HCT116 (cell line): ENCODE measurements around the gene TMOD3. TPM values are rescaled to one million over a fixed set of nuclear protein-coding genes. Genes with fewer than 3 reads are reported as not detected.

Experiments used
- ATAC-seq: fragments of 200-7000 bp; cut with Tn5 transposase; 2 replicates; pipeline ENCODE4 v1.9.1; 2020; ENCODE audit warnings: mild to moderate bottlenecking, moderate library complexity
- BruUV-seq: library from RNA; stranded (reverse); fragments of 400-500 nt; replicated peaks from 2 replicates; lab custom pipeline; 2021; lab: Mats Ljungman, UMichigan
- CTCF ChIA-PET: fragments of 300-600 bp; sonication (Branson Sonifier 250); formaldehyde crosslinking; loops from one replicate; lab custom pipeline; 2021; ENCODE audit warnings: antibody characterized with exemption; lab: Charles Lee
- POLR2A ChIA-PET: fragments of 300-600, 350-600 bp; sonication (Branson Sonifier 250); formaldehyde crosslinking; loops from one replicate; lab custom pipeline; 2021; ENCODE audit warnings: antibody characterized with exemption; lab: Charles Lee
- RAD21 ChIA-PET, 2 experiments: fragments of 300-600 bp; sonication (Branson Sonifier 250); formaldehyde crosslinking; loops; one replicate each; lab custom pipeline; 2023; ENCODE audit warnings: low total read pairs in 2 of 2; ENCODE audit not compliant: uncharacterized antibody in 2 of 2, unreplicated experiment in 2 of 2, low non-redundant PET in 1 of 2; lab: Charles Lee
- DNase-seq: peaks from one replicate; pipeline ENCODE4 v3.0.0-alpha.2; 2010; ENCODE audit warnings: low read depth, low spot score
- H2AFZ ChIP-seq: fragments of 200-600 bp; shearing (Covaris generic), sonication (generic); 2 replicates; pipeline ENCODE4 v1.6.1; 2017; ENCODE audit warnings: low read depth, mixed run types, mixed read lengths, antibody characterized with exemption, low read length; ENCODE audit not compliant: poor library complexity, severe bottlenecking
- H3K27ac ChIP-seq: 2 replicates; pipeline ENCODE4 v1.5.1; 2012; ENCODE audit warnings: low read depth, low read length
- H3K27me3 ChIP-seq: fragments of 200-600 bp; sonication (generic); 2 replicates; pipeline ENCODE4 v1.6.1; 2016; ENCODE audit warnings: mixed run types, low read length, mixed read lengths; ENCODE audit not compliant: insufficient read depth
- H3K36me3 ChIP-seq, 2 experiments: fragments of 200-500 bp in 1 of 2; fragments of 200-600 bp in 1 of 2; sonication (Bioruptor generic) in 1 of 2; sonication (generic) in 1 of 2; 2 replicates each; pipeline versions ENCODE4 v1.5.1 to v1.6.1; 2014 to 2016; ENCODE audit warnings: low read length in 2 of 2, inconsistent platforms in 1 of 2, mixed read lengths in 1 of 2, mixed run types in 1 of 2; ENCODE audit not compliant: insufficient read depth in 2 of 2, control insufficient read depth in 1 of 2
- H3K4me1 ChIP-seq, 2 experiments: fragments of 200-600 bp in 1 of 2; sonication (generic) in 1 of 2; 2 replicates each; pipeline versions ENCODE4 v1.5.1 to v1.6.1; 2012 to 2017; ENCODE audit warnings: low read length in 2 of 2, inconsistent platforms in 1 of 2, mild to moderate bottlenecking in 1 of 2, mixed read lengths in 1 of 2, mixed run types in 1 of 2, moderate library complexity in 1 of 2; ENCODE audit not compliant: insufficient read depth in 2 of 2, control insufficient read depth in 1 of 2
- H3K4me2 ChIP-seq: fragments of 200-600 bp; sonication (generic); 2 replicates; pipeline ENCODE4 v1.6.1; 2017; ENCODE audit warnings: mixed run types, low read length, mixed read lengths
- H3K4me3 ChIP-seq, 2 experiments: fragments of 200-600 bp in 1 of 2; sonication (generic) in 1 of 2; replicated peaks in 1 of 2; 2 replicates each; pipeline ENCODE4 v1.5.1; 2011 to 2016; ENCODE audit warnings: low read length in 2 of 2, control low read depth in 1 of 2, low read depth in 1 of 2, mild to moderate bottlenecking in 1 of 2, mixed read lengths in 1 of 2, mixed run types in 1 of 2
- H3K79me2 ChIP-seq: fragments of 200-600 bp; sonication (generic); 2 replicates; pipeline ENCODE4 v1.6.1; 2017; ENCODE audit warnings: mild to moderate bottlenecking, mixed run types, low read length, moderate library complexity, mixed read lengths; ENCODE audit not compliant: insufficient read depth
- H3K9ac ChIP-seq: fragments of 200-600 bp; sonication (generic); 2 replicates; pipeline ENCODE4 v1.6.1; 2016; ENCODE audit warnings: low read length, mixed read lengths
- H3K9me2 ChIP-seq: fragments of 200-600 bp; sonication (generic), shearing (Covaris generic); 2 replicates; pipeline ENCODE4 v1.6.1; 2017; ENCODE audit warnings: mixed run types, mild to moderate bottlenecking, moderate library complexity; ENCODE audit not compliant: insufficient read depth
- H3K9me3 ChIP-seq, 2 experiments: fragments of 200-500 bp in 1 of 2; fragments of 200-600 bp in 1 of 2; sonication (Bioruptor generic) in 1 of 2; sonication (generic) in 1 of 2; 2 replicates each; pipeline ENCODE4 v1.6.1; 2014 to 2017; ENCODE audit warnings: low read length in 2 of 2, mixed read lengths in 2 of 2, inconsistent platforms in 1 of 2, low read depth in 1 of 2, mild to moderate bottlenecking in 1 of 2, mixed run types in 1 of 2, moderate library complexity in 1 of 2; ENCODE audit not compliant: control insufficient read depth in 1 of 2, insufficient read depth in 1 of 2
- H4K20me1 ChIP-seq: fragments of 200-600 bp; sonication (generic), shearing (Covaris generic); 2 replicates; pipeline ENCODE4 v1.6.1; 2017; ENCODE audit warnings: mixed run types, mild to moderate bottlenecking, moderate library complexity; ENCODE audit not compliant: insufficient read depth
- CBX3 ChIP-seq: IDR thresholded peaks from 2 replicates; pipeline ENCODE4 v1.6.1; 2012; ENCODE audit warnings: low read depth
- CEBPB ChIP-seq: IDR thresholded peaks from 2 replicates; pipeline ENCODE4 v1.6.1; 2012; ENCODE audit warnings: low read depth
- EGR1 ChIP-seq: IDR thresholded peaks from 2 replicates; pipeline ENCODE4 v1.6.1; 2012; ENCODE audit warnings: low read depth
- ELF1 ChIP-seq: IDR thresholded peaks from 2 replicates; pipeline ENCODE4 v1.6.1; 2012; ENCODE audit warnings: low read depth, borderline replicate concordance
- EZH2 ChIP-seq: fragments of 200-600 bp; sonication (generic); IDR thresholded peaks from 2 replicates; pipeline ENCODE4 v1.6.1; 2017; ENCODE audit warnings: antibody characterized with exemption, mixed run types
- EZH2phosphoT487 ChIP-seq: fragments of 200-600 bp; IDR thresholded peaks from 2 replicates; pipeline ENCODE4 v1.6.1; 2018; ENCODE audit warnings: antibody characterized with exemption, borderline replicate concordance
- FOSL1 ChIP-seq: IDR thresholded peaks from 2 replicates; pipeline ENCODE4 v1.6.1; 2012; ENCODE audit warnings: low read depth
- JUND ChIP-seq: IDR thresholded peaks from 2 replicates; pipeline ENCODE4 v1.6.1; 2012
- POLR2AphosphoS5 ChIP-seq: IDR thresholded peaks from 2 replicates; pipeline ENCODE4 v1.6.1; 2011; ENCODE audit warnings: mild to moderate bottlenecking, low read depth, low read length, moderate library complexity
- SIN3A ChIP-seq: IDR thresholded peaks from 2 replicates; pipeline ENCODE4 v1.6.1; 2012; ENCODE audit warnings: low read depth
- SP1 ChIP-seq: IDR thresholded peaks from 2 replicates; pipeline ENCODE4 v1.6.1; 2012; ENCODE audit warnings: low read depth
- SRF ChIP-seq: IDR thresholded peaks from 2 replicates; pipeline ENCODE4 v1.6.1; 2012; ENCODE audit warnings: low read depth
- TCF7L2 ChIP-seq: IDR thresholded peaks from 2 replicates; pipeline ENCODE4 v1.7.0; 2011; ENCODE audit warnings: borderline replicate concordance, inconsistent platforms; ENCODE audit not compliant: insufficient read depth, insufficient read length; ENCODE audit errors: extremely low read depth
- YY1 ChIP-seq: IDR thresholded peaks from 2 replicates; pipeline ENCODE4 v1.6.1; 2011; ENCODE audit warnings: low read length, low read depth, moderate library complexity, mild to moderate bottlenecking; ENCODE audit not compliant: insufficient replicate concordance; ENCODE audit errors: extremely low read depth
- ZNF274 ChIP-seq: fragments of 200-500 bp; sonication (Bioruptor generic); IDR thresholded peaks from 2 replicates; pipeline ENCODE4 v1.6.1; 2014; ENCODE audit warnings: mild to moderate bottlenecking, low read depth, low read length, inconsistent platforms
- intact Hi-C: fragments of 100-400 bp; cut with micrococcal nuclease; formaldehyde crosslinking; loops from 2 replicates; pipeline ENCODE4 v1.10.0; 2022
- total RNA-seq: library from RNA; stranded (reverse); gene quantifications from one replicate; pipeline ENCODE4 v1.2.1, GENCODE V29; 2021; ENCODE audit not compliant: unreplicated experiment
- TF ChIP-seq, protein P1 (sequence below): IDR thresholded peaks from 2 replicates; pipeline ENCODE4 v1.6.1; 2012
- TF ChIP-seq, protein P2 (sequence below): IDR thresholded peaks from 2 replicates; pipeline ENCODE4 v1.6.1; 2012; ENCODE audit warnings: low read depth

The TMOD3 gene
- total RNA-seq, 1 experiment from 2014 or later = 78.8 TPM

DNA sequence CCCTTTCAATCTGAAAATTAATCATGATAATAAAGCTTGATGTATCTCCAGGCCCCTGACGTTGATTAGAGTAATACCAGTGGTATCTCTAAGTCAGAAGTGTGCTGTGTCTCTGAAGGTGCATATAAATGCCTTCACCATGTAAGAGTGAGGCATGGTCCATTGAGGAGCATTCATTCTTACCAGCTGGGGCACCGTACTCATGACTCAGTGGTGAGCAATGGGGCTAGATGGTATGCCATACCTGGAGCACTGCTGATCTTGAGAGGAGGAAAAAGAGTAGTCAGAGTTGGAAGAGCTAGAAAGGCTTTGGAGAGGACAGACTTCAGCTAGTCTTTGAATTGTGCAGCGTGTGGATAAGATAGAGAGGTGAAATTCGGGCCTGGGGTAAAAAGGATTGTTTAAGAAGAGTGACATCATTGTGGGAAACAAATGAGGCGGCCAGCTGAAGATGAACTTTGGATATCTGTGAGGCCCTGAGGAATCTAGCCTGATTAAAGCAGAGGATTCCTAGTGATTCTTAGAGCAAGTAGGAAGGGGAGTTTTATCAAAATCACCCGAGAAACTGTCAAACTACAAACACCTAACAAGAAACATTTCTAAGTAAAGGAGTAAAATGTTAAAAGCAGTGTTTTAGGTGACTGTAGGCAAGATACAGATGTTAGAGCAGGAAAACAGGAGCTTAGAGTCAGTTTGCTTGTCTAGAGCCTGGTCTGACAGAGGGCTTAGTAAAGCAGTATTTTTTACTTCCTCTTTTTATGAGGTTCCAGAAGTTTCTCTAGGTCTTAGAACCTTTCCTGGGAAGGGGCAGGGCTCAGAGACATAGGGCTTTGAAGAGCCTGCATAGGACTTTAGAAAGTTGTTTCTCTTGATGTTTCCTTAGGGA is 13.6 kb downstream of the TMOD3 start:
- Histone ChIP-seq H2AFZ (no peak overlapping the region), H3K36me3 (no peaks in the 10 kb centered on the region), H3K9me3 (no peaks in the 10 kb centered on the region), H3K9ac (peak overlapping the region; percentile 58), H3K4me2 (peak overlapping the region; percentile 74), H3K79me2 (peaks cover 100% of the 10 kb centered on the region), H3K4me1 (peaks cover 78% of the 10 kb centered on the region in 2 experiments), H3K27ac (peak overlapping the region; percentile 98), H3K27me3 (no peaks in the 10 kb centered on the region), H4K20me1 (0 out of 2 replicates have a peak, but pooled peaks cover 4% of the 10 kb centered on the region), H3K4me3 (peak overlapping the region in 1 of 2 experiments; percentile 41; a peak in 2 of 4 replicates), H3K9me2 (no peaks in the 10 kb centered on the region)
- DNase-seq (peak; percentile 82), ATAC-seq (peak; percentile 84)
- intact Hi-C loops = no loop called here
- no TSS peak for BruUV-seq
- POLR2A ChIA-PET = interaction anchor here (0.6 to 1.3 kb wide), 2 partner anchors 9 to 13 kb away, joined by 3 to 4 read pairs; partner anchors contain the start of gene TMOD3
- peak; percentile 73 for TF ChIP-seq SP1
- TF ChIP-seq EZH2 = no peak
- no peak for TF ChIP-seq EGR1
- peak; percentile 49; the same call in 1 of the 2 replicates for TF ChIP-seq POLR2AphosphoS5
- TF ChIP-seq TCF7L2 = no peak
- TF ChIP-seq ELF1 = no peak
- no peak for TF ChIP-seq EZH2phosphoT487
- TF ChIP-seq ZNF274 = no peak
- TF ChIP-seq YY1 = peak; percentile 54
- TF ChIP-seq JUND = peak; percentile 88
- TF ChIP-seq FOSL1 = peak; percentile 91
- TF ChIP-seq SRF = peak; percentile 77
- TF ChIP-seq, protein P1, sequence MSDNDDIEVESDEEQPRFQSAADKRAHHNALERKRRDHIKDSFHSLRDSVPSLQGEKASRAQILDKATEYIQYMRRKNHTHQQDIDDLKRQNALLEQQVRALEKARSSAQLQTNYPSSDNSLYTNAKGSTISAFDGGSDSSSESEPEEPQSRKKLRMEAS = peak; percentile 80
- TF ChIP-seq SIN3A = peak; percentile 80
- TF ChIP-seq CBX3 = peak; percentile 95
- TF ChIP-seq, protein P2, sequence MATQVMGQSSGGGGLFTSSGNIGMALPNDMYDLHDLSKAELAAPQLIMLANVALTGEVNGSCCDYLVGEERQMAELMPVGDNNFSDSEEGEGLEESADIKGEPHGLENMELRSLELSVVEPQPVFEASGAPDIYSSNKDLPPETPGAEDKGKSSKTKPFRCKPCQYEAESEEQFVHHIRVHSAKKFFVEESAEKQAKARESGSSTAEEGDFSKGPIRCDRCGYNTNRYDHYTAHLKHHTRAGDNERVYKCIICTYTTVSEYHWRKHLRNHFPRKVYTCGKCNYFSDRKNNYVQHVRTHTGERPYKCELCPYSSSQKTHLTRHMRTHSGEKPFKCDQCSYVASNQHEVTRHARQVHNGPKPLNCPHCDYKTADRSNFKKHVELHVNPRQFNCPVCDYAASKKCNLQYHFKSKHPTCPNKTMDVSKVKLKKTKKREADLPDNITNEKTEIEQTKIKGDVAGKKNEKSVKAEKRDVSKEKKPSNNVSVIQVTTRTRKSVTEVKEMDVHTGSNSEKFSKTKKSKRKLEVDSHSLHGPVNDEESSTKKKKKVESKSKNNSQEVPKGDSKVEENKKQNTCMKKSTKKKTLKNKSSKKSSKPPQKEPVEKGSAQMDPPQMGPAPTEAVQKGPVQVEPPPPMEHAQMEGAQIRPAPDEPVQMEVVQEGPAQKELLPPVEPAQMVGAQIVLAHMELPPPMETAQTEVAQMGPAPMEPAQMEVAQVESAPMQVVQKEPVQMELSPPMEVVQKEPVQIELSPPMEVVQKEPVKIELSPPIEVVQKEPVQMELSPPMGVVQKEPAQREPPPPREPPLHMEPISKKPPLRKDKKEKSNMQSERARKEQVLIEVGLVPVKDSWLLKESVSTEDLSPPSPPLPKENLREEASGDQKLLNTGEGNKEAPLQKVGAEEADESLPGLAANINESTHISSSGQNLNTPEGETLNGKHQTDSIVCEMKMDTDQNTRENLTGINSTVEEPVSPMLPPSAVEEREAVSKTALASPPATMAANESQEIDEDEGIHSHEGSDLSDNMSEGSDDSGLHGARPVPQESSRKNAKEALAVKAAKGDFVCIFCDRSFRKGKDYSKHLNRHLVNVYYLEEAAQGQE = no peak
- peak; percentile 49; the same call in 1 of the 2 replicates for TF ChIP-seq CEBPB
- CTCF ChIA-PET = no interaction called here
- RAD21 ChIA-PET = interaction anchor here in 1 of 2 experiments (0.6 kb wide), 1 partner anchor 64 kb away, joined by 6 read pairs; no protein-coding TSS in a partner anchor
